GM18517 (cell line): ENCODE results near the gene DIP2C.
"Not testable (repeated sequence)": the region's sequence is repeated elsewhere in the genome, so short reads cannot be mapped to it uniquely, and the experiment has no call there.

Experiments used
- ATAC-seq: cut with Tn5 transposase; IDR thresholded peaks from one replicate; pipeline ENCODE4 v1.9.1; 2021; ENCODE audit warnings: mild to moderate bottlenecking, moderate library complexity; ENCODE audit not compliant: unreplicated experiment

DIP2C gene

GRCh38 chr10:584497-585290 lies 104.8 kb downstream of the DIP2C start:
- ATAC-seq, result not testable (repeated sequence)

- no peak for ATAC-seq
Observed at GRCh38 chr10:583433-583832, 106.0 kb downstream of the DIP2C start.

GRCh38 chr10:581776-582330 lies 107.6 kb downstream of the DIP2C start:
- ATAC-seq, result no peak

- ATAC-seq, result no peak
Observed at GRCh38 chr10:580778-581177, 108.7 kb downstream of the DIP2C start.

- ATAC-seq, result no peak
Observed at GRCh38 chr10:576130-576465, 113.4 kb downstream of the DIP2C start.

GRCh38 chr10:575402-576129 lies 113.9 kb downstream of the DIP2C start:
- ATAC-seq, result no peak

GRCh38 chr10:572696-573095 lies 116.8 kb downstream of the DIP2C start:
- ATAC-seq, result no peak

- ATAC-seq, result no peak
Observed at GRCh38 chr10:571688-572451, 117.6 kb downstream of the DIP2C start.

- ATAC-seq, result no peak
Observed at GRCh38 chr10:571166-571565, 118.3 kb downstream of the DIP2C start.

- no peak for ATAC-seq
Observed at GRCh38 chr10:570628-571163, 118.8 kb downstream of the DIP2C start.

GRCh38 chr10:569961-570627 lies 119.4 kb downstream of the DIP2C start:
- ATAC-seq, result no peak

GRCh38 chr10:568848-569247 lies 120.6 kb downstream of the DIP2C start:
- no peak for ATAC-seq

- no peak for ATAC-seq
Observed at GRCh38 chr10:567869-568268, 121.6 kb downstream of the DIP2C start.

- no peak for ATAC-seq
Observed at GRCh38 chr10:566241-566885, 123.1 kb downstream of the DIP2C start.

GRCh38 chr10:565676-566075 lies 123.8 kb downstream of the DIP2C start:
- ATAC-seq, result no peak

GRCh38 chr10:565146-565545 lies 124.3 kb downstream of the DIP2C start:
- ATAC-seq, result no peak

GRCh38 chr10:563827-564226 lies 125.6 kb downstream of the DIP2C start:
- no peak for ATAC-seq

GRCh38 chr10:562142-562541 lies 127.3 kb downstream of the DIP2C start:
- no peak for ATAC-seq

- no peak for ATAC-seq
Observed at GRCh38 chr10:561721-562120, 127.7 kb downstream of the DIP2C start.
